K562 (cell line): Measurements from ENCODE around the gene ENTREP3. TPM values are rescaled to one million over a fixed set of nuclear protein-coding genes. Genes with fewer than 3 reads are reported as not detected.

Experiments
- CEBPZ ChIP-seq: fragments of 150-350 bp; IDR thresholded peaks from 2 replicates; pipeline ENCODE4 v1.6.1; 2014; ENCODE audit warnings: low read depth, mild to moderate bottlenecking, low read length, borderline replicate concordance
- E2F6 ChIP-seq, 2 experiments: IDR thresholded peaks; 2 replicates each; pipeline ENCODE4 v1.6.1; 2011; ENCODE audit warnings: borderline replicate concordance in 1 of 2, control low read depth in 1 of 2, low read depth in 1 of 2, low read length in 1 of 2, mild to moderate bottlenecking in 1 of 2, mixed read lengths in 1 of 2, moderate library complexity in 1 of 2; ENCODE audit not compliant: insufficient read depth in 1 of 2, insufficient read length in 1 of 2, poor library complexity in 1 of 2, severe bottlenecking in 1 of 2; ENCODE audit errors: extremely low read depth in 1 of 2
- FOXK1 ChIP-seq: sonication (generic); formaldehyde crosslinking; IDR thresholded peaks from 2 replicates; pipeline ENCODE4 v1.8.0; 2022; ENCODE audit warnings: missing genetic modification reagents, mild to moderate bottlenecking, borderline replicate concordance
- GABPB1 ChIP-seq: sonication (generic); formaldehyde crosslinking; IDR thresholded peaks from 2 replicates; pipeline ENCODE4 v1.8.0; 2022; ENCODE audit warnings: mild to moderate bottlenecking, missing genetic modification reagents
- HMG20A ChIP-seq: fragments of 450-650 bp; formaldehyde crosslinking; conservative IDR thresholded peaks from 2 replicates; pipeline ENCODE4 v1.4.0; 2020; ENCODE audit warnings: mild to moderate bottlenecking, mixed read lengths
- HOXB6 ChIP-seq: fragments of 250-450 bp; sonication (Bioruptor Pico); IDR thresholded peaks from 2 replicates; pipeline ENCODE4 v1.5.1; 2022; ENCODE audit warnings: mild to moderate bottlenecking, borderline replicate concordance
- MGA ChIP-seq: fragments of 450-650 bp; IDR thresholded peaks from 2 replicates; pipeline ENCODE4 v1.6.1; 2016; ENCODE audit warnings: mild to moderate bottlenecking, moderate library complexity
- RAD51 ChIP-seq: fragments of 450-650 bp; IDR thresholded peaks from 2 replicates; pipeline ENCODE4 v1.7.1; 2016; ENCODE audit warnings: low read depth, mild to moderate bottlenecking, borderline replicate concordance
- ZNF239 ChIP-seq: fragments of 250-450 bp; sonication (Bioruptor Pico); IDR thresholded peaks from 2 replicates; pipeline ENCODE4 v1.4.0; 2020; ENCODE audit warnings: mild to moderate bottlenecking
- polyA plus RNA-seq, 8 experiments: library from polyadenylated mRNA; depleted of rRNA in 4 of 8; stranded (reverse) in 5 of 8; unstranded in 3 of 8; fragments of >200 nt; fragmentation: Nextera tagmentation in 2 of 8; fragmentation: Illumina TruSeq in 1 of 8; extraction: Ambion mirVana in 2 of 8; extraction: Trizol in 1 of 8; gene quantifications; 2 replicates each; pipeline versions ENCODE4 v1.2.1 to v1.2.3, GENCODE V29; 2011 to 2014; ENCODE audit warnings: inconsistent platforms in 1 of 8, missing spikeins in 1 of 8
- total RNA-seq, 7 experiments: library from RNA; depleted of rRNA in 6 of 7; stranded (reverse); fragments of >200 nt in 6 of 7; fragmentation: Illumina TruSeq in 2 of 7; extraction: Trizol in 2 of 7; gene quantifications; 2 replicates each; pipeline versions ENCODE4 v1.2.1 to v1.2.3, GENCODE V29; 2011 to 2021; ENCODE audit warnings: low replicate concordance in 1 of 7

Gene ENTREP3
- total and polyA plus RNA-seq, 9 of the 15 experiments (the other 6 are each of a cell fraction or from before 2014, with no cell fraction given), result 1.9 to 41.8 (median 5.9) TPM

- TF ChIP-seq CEBPZ, result no peak
- TF ChIP-seq HOXB6 (CRISPR knock-in tag), result no peak
- peak; percentile 99 for TF ChIP-seq RAD51
- no peak for TF ChIP-seq MGA
- no peak for TF ChIP-seq FOXK1 (CRISPR knock-in tag)
- TF ChIP-seq HMG20A (CRISPR knock-in tag), result no peak
- TF ChIP-seq GABPB1 (CRISPR knock-in tag), result 0 out of 2 replicates have a peak, but pooled peaks have one; percentile 21
- TF ChIP-seq ZNF239, result no peak
- peak in 1 of 2 experiments; percentile 17 for TF ChIP-seq E2F6 (IDR thresholded peaks at IDR 0.05; ENCODE audit: borderline replicate concordance in 1 of 2, extremely low read depth in 1 of 2, insufficient read depth in 1 of 2, insufficient read length in 1 of 2, low read depth in 1 of 2, low read length in 1 of 2, poor library complexity in 1 of 2, severe bottlenecking in 1 of 2)
Measured at GRCh38 chr1:155241069-155241679, 14.1 kb downstream of the ENTREP3 start (continued).
